BLaER1 treated with 17β-estradiol and CSF1 and Interleukin-3, amounts not matched to agents 10 nM and 100 nM (cell line): ENCODE data around the gene SMYD1.

ENCODE experiments used
- H3K27ac ChIP-seq, 11 experiments: shearing (Covaris generic); formaldehyde crosslinking; 2 replicates each; pipeline ENCODE4 v1.8.1; 2022
- H3K27me3 ChIP-seq, 11 experiments: shearing (Covaris generic); formaldehyde crosslinking; 2 replicates each; pipeline ENCODE4 v1.8.1; 2022
- H3K36me3 ChIP-seq, 11 experiments: shearing (Covaris generic); formaldehyde crosslinking; 2 replicates each; pipeline ENCODE4 v1.8.1; 2022
- H3K4me1 ChIP-seq, 10 experiments: shearing (Covaris generic); formaldehyde crosslinking; 2 replicates each; pipeline ENCODE4 v1.8.1; 2022
- H3K4me2 ChIP-seq, 11 experiments: shearing (Covaris generic); formaldehyde crosslinking; 2 replicates each; pipeline ENCODE4 v1.8.1; 2022
- H3K4me3 ChIP-seq, 10 experiments: shearing (Covaris generic); formaldehyde crosslinking; 2 replicates each; pipeline ENCODE4 v1.8.1; 2022
- H3K9ac ChIP-seq, 11 experiments: shearing (Covaris generic); formaldehyde crosslinking; 2 replicates each; pipeline ENCODE4 v1.8.1; 2022
- H3K9me3 ChIP-seq, 11 experiments: shearing (Covaris generic); formaldehyde crosslinking; replicated peaks in 1 of 11; 2 replicates each; pipeline ENCODE4 v1.8.1; 2022
- H4K20me1 ChIP-seq, 11 experiments: shearing (Covaris generic); formaldehyde crosslinking; 2 replicates each; pipeline ENCODE4 v1.8.1; 2022
- Cebpa-rat ChIP-seq, 11 experiments: shearing (Covaris generic); IDR thresholded peaks; 2 replicates each; pipeline ENCODE4 v1.8.1; 2022

The SMYD1 gene

GRCh38 chr2:88097891-88098557, 30.4 kb downstream of the SMYD1 start:
- TF ChIP-seq Cebpa-rat (IDR thresholded peaks at IDR 0.05) = no peak
- H3K4me1 ChIP-seq = no peaks in the 10 kb centered on the region
- no peaks in the 10 kb centered on the region for H4K20me1 ChIP-seq
- H3K4me2 ChIP-seq = no peak overlapping the region
- H3K9ac ChIP-seq = no peak overlapping the region
- no peaks in the 10 kb centered on the region for H3K36me3 ChIP-seq
- H3K27ac ChIP-seq = no peak overlapping the region
- no peak overlapping the region for H3K4me3 ChIP-seq
- no peaks in the 10 kb centered on the region for H3K9me3 ChIP-seq
- no peaks in the 10 kb centered on the region for H3K27me3 ChIP-seq

GRCh38 chr2:88098558-88098900, 30.9 kb downstream of the SMYD1 start:
- no peak for TF ChIP-seq Cebpa-rat (IDR thresholded peaks at IDR 0.05)
- Histone ChIP-seq H3K27me3 (no peaks in the 10 kb centered on the region), H3K27ac (no peak overlapping the region)

GRCh38 chr2:88099798-88100488, 32.3 kb downstream of the SMYD1 start:
- H4K20me1 ChIP-seq = no peaks in the 10 kb centered on the region
- no peaks in the 10 kb centered on the region for H3K27me3 ChIP-seq
- TF ChIP-seq Cebpa-rat (IDR thresholded peaks at IDR 0.05) = no peak

More at GRCh38 chr2:88098558-88098900, 30.9 kb downstream of the SMYD1 start:
- H3K4me3 ChIP-seq = no peak overlapping the region
- no peaks in the 10 kb centered on the region for H3K9me3 ChIP-seq
- H3K4me2 ChIP-seq = no peak overlapping the region
- H3K4me1 ChIP-seq = no peaks in the 10 kb centered on the region
- H3K36me3 ChIP-seq = no peaks in the 10 kb centered on the region
- no peak overlapping the region for H3K9ac ChIP-seq
- no peaks in the 10 kb centered on the region for H4K20me1 ChIP-seq

GRCh38 chr2:88100489-88100858, 32.8 kb downstream of the SMYD1 start:
- no peak overlapping the region for H3K9ac ChIP-seq
- H3K27ac ChIP-seq = no peak overlapping the region
- H3K4me1 ChIP-seq = no peaks in the 10 kb centered on the region
- TF ChIP-seq Cebpa-rat (IDR thresholded peaks at IDR 0.05) = no peak
- H4K20me1 ChIP-seq = no peaks in the 10 kb centered on the region
- no peaks in the 10 kb centered on the region for H3K9me3 ChIP-seq
- H3K4me3 ChIP-seq = no peak overlapping the region
- no peak overlapping the region for H3K4me2 ChIP-seq
- H3K27me3 ChIP-seq = no peaks in the 10 kb centered on the region
- H3K36me3 ChIP-seq = no peaks in the 10 kb centered on the region

More at GRCh38 chr2:88099798-88100488, 32.3 kb downstream of the SMYD1 start:
- Histone ChIP-seq H3K27ac (no peak overlapping the region), H3K9ac (no peak overlapping the region), H3K4me3 (no peak overlapping the region), H3K4me1 (no peaks in the 10 kb centered on the region), H3K4me2 (no peak overlapping the region), H3K36me3 (no peaks in the 10 kb centered on the region), H3K9me3 (no peaks in the 10 kb centered on the region)

GRCh38 chr2:88108796-88109195, 41.2 kb downstream of the SMYD1 start:
- Histone ChIP-seq H3K9ac (no peak overlapping the region), H3K36me3 (no peaks in the 10 kb centered on the region), H3K27me3 (no peaks in the 10 kb centered on the region), H3K4me3 (no peak overlapping the region), H3K4me1 (no peaks in the 10 kb centered on the region), H3K27ac (no peak overlapping the region), H3K9me3 (no peaks in the 10 kb centered on the region), H4K20me1 (no peaks in the 10 kb centered on the region), H3K4me2 (no peak overlapping the region)
- no peak for TF ChIP-seq Cebpa-rat (IDR thresholded peaks at IDR 0.05)

- H3K9ac ChIP-seq = no peak overlapping the region
- no peak overlapping the region for H3K27ac ChIP-seq
- no peak overlapping the region for H3K4me3 ChIP-seq
- TF ChIP-seq Cebpa-rat (IDR thresholded peaks at IDR 0.05) = no peak
- no peak overlapping the region for H3K4me2 ChIP-seq
- H4K20me1 ChIP-seq = no peaks in the 10 kb centered on the region
- no peaks in the 10 kb centered on the region for H3K4me1 ChIP-seq
- no peaks in the 10 kb centered on the region for H3K27me3 ChIP-seq
- no peaks in the 10 kb centered on the region for H3K36me3 ChIP-seq
- H3K9me3 ChIP-seq = no peaks in the 10 kb centered on the region
These were observed 43.2 kb downstream of the SMYD1 start for GRCh38 chr2:88110830-88111229.

GRCh38 chr2:88113069-88113468, 45.4 kb downstream of the SMYD1 start:
- Histone ChIP-seq H3K27me3 (no peaks in the 10 kb centered on the region), H4K20me1 (no peaks in the 10 kb centered on the region), H3K9ac (no peak overlapping the region), H3K4me2 (no peak overlapping the region), H3K4me1 (no peaks in the 10 kb centered on the region), H3K36me3 (no peaks in the 10 kb centered on the region), H3K9me3 (no peaks in the 10 kb centered on the region), H3K27ac (no peak overlapping the region), H3K4me3 (no peak overlapping the region)
- TF ChIP-seq Cebpa-rat (IDR thresholded peaks at IDR 0.05) = no peak

- Histone ChIP-seq H3K27me3 (no peaks in the 10 kb centered on the region), H3K4me3 (no peak overlapping the region), H3K36me3 (no peaks in the 10 kb centered on the region), H3K9ac (no peak overlapping the region), H4K20me1 (no peaks in the 10 kb centered on the region), H3K9me3 (no peaks in the 10 kb centered on the region), H3K4me2 (no peak overlapping the region), H3K27ac (no peak overlapping the region), H3K4me1 (no peaks in the 10 kb centered on the region)
- no peak for TF ChIP-seq Cebpa-rat (IDR thresholded peaks at IDR 0.05)
These were observed 47.3 kb downstream of the SMYD1 start for GRCh38 chr2:88114889-88115288.

- H3K4me3 ChIP-seq = no peak overlapping the region
- TF ChIP-seq Cebpa-rat (IDR thresholded peaks at IDR 0.05) = no peak
These were observed 48.3 kb downstream of the SMYD1 start for GRCh38 chr2:88115825-88116518.

More at GRCh38 chr2:88115825-88116518, 48.3 kb downstream of the SMYD1 start:
- no peaks in the 10 kb centered on the region for H3K9me3 ChIP-seq
- H4K20me1 ChIP-seq = no peaks in the 10 kb centered on the region
- no peak overlapping the region for H3K27ac ChIP-seq
- H3K27me3 ChIP-seq = no peaks in the 10 kb centered on the region
- no peaks in the 10 kb centered on the region for H3K4me1 ChIP-seq
- no peak overlapping the region for H3K4me2 ChIP-seq
- no peak overlapping the region for H3K9ac ChIP-seq
- H3K36me3 ChIP-seq = no peaks in the 10 kb centered on the region
